Measurements from ENCODE around the gene ENPP7.

The ENPP7 gene

GRCh38 chr17:79778504-79779083 is 47.9 kb downstream of the ENPP7 start:
- peak in 1 of 2 experiments; percentile 55 for DNase-seq

GRCh38 chr17:79779084-79779529 is 48.4 kb downstream of the ENPP7 start:
- DNase-seq = no peak

- DNase-seq = no peak
Observed at GRCh38 chr17:79779661-79780365, 49.1 kb downstream of the ENPP7 start.

GRCh38 chr17:79781012-79781650 is 50.4 kb downstream of the ENPP7 start:
- DNase-seq = no peak

GRCh38 chr17:79781736-79782575 is 51.2 kb downstream of the ENPP7 start:
- DNase-seq = no peak

- no peak for DNase-seq
Observed at GRCh38 chr17:79783891-79784290, 53.1 kb downstream of the ENPP7 start.

GRCh38 chr17:79784353-79785016 is 53.7 kb downstream of the ENPP7 start:
- DNase-seq = no peak

- DNase-seq = no peak
Observed at GRCh38 chr17:79785017-79785899, 54.5 kb downstream of the ENPP7 start.

GRCh38 chr17:79785900-79786810 is 55.4 kb downstream of the ENPP7 start:
- DNase-seq = no peak

GRCh38 chr17:79786930-79787643 is 56.3 kb downstream of the ENPP7 start:
- no peak for DNase-seq

- no peak for DNase-seq
Observed at GRCh38 chr17:79788455-79788854, 57.7 kb downstream of the ENPP7 start.

GRCh38 chr17:79788989-79789942 is 58.5 kb downstream of the ENPP7 start:
- DNase-seq = no peak

- DNase-seq = peak in 1 of 2 experiments; percentile 57
Observed at GRCh38 chr17:79789943-79790804, 59.4 kb downstream of the ENPP7 start.

- no peak for DNase-seq
Observed at GRCh38 chr17:79790805-79791734, 60.3 kb downstream of the ENPP7 start.

- DNase-seq = no peak
Observed at GRCh38 chr17:79791735-79792161, 61.0 kb downstream of the ENPP7 start.
